GM21528 (cell line): ENCODE data around the gene DNAJC11.
"Not testable (repeated sequence)": the region's sequence is repeated elsewhere in the genome, so short reads cannot be mapped to it uniquely, and the experiment has no call there.

Experiments used
- ATAC-seq: cut with Tn5 transposase; IDR thresholded peaks from one replicate; pipeline ENCODE4 v1.9.1; 2021; ENCODE audit warnings: mild to moderate bottlenecking, moderate library complexity; ENCODE audit not compliant: unreplicated experiment, low FRiP score

Gene DNAJC11

GRCh38 chr1:6603238-6603914, 98.2 kb downstream of the DNAJC11 start:
- peak; percentile 33 for ATAC-seq

- ATAC-seq: peak; percentile 55
These were observed 98.9 kb downstream of the DNAJC11 start, which contains the start of gene KLHL21 for GRCh38 chr1:6602669-6603237. TSS of gene KLHL21 (minus strand) at chr1:6602869. CDS start at chr1:6602817, 52 bp downstream.

- ATAC-seq: peak; percentile 33
These were observed 99.5 kb downstream of the DNAJC11 start for GRCh38 chr1:6601923-6602668.

- ATAC-seq: peak; percentile 26
These were observed 100.3 kb downstream of the DNAJC11 start for GRCh38 chr1:6601049-6601922.

GRCh38 chr1:6600410-6601048, 101.1 kb downstream of the DNAJC11 start:
- ATAC-seq: peak; percentile 4

GRCh38 chr1:6599991-6600390, 101.6 kb downstream of the DNAJC11 start:
- not testable (repeated sequence) for ATAC-seq

- ATAC-seq: no peak
These were observed 102.3 kb downstream of the DNAJC11 start for GRCh38 chr1:6599141-6599975.

- ATAC-seq: no peak
These were observed 103.9 kb downstream of the DNAJC11 start for GRCh38 chr1:6597777-6598131.

GRCh38 chr1:6596886-6597776, 104.5 kb downstream of the DNAJC11 start:
- ATAC-seq: no peak

- no peak for ATAC-seq
These were observed 105.3 kb downstream of the DNAJC11 start for GRCh38 chr1:6596351-6596750.

- no peak for ATAC-seq
These were observed 106.5 kb downstream of the DNAJC11 start for GRCh38 chr1:6594977-6595740.

- ATAC-seq: no peak
These were observed 107.8 kb downstream of the DNAJC11 start for GRCh38 chr1:6593810-6594209.

GRCh38 chr1:6592865-6593593, 108.6 kb downstream of the DNAJC11 start:
- no peak for ATAC-seq

- no peak for ATAC-seq
These were observed 109.2 kb downstream of the DNAJC11 start for GRCh38 chr1:6592441-6592840.

GRCh38 chr1:6591644-6592043, 110.0 kb downstream of the DNAJC11 start:
- ATAC-seq: no peak

- ATAC-seq: no peak
These were observed 110.4 kb downstream of the DNAJC11 start for GRCh38 chr1:6591222-6591621.

GRCh38 chr1:6590046-6590445, 111.6 kb downstream of the DNAJC11 start:
- ATAC-seq: no peak
